ENCODE results near the gene SSTR4.

DNA sequence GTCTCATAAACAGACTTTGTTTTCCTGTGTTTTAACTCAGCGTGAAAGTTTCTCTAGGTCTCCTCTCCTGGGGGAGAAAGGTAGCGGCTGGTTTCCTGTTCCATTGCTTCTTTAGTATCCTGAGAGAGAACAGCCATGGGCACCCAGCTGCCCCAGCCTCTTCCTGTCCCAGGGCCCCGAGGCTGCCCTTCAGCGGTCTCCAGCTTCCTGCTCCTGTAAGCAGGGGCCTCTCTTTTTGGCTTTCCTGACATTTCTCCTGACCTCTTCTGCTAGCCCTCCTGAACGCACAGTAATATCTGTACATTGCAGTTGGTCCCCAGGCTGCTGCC is 2.4 kb upstream of the SSTR4 start:
- no peak for TF ChIP-seq CTCF (IDR thresholded peaks at IDR 0.05)
- TF ChIP-seq POLR2A (IDR thresholded peaks at IDR 0.05), result no peak
